SK-N-MC (cell line): ENCODE measurements around the gene BMF.

ENCODE experiments used
- DNase-seq: peaks from one replicate; pipeline ENCODE4 v3.0.0-alpha.2; 2011; ENCODE audit warnings: low read depth, low spot score
- H3K27ac ChIP-seq: fragments of 200-600 bp; sonication (generic); 2 replicates; pipeline ENCODE4 v1.5.1; 2016; ENCODE audit warnings: mixed run types
- H3K36me3 ChIP-seq: fragments of 200-600 bp; sonication (generic); 2 replicates; pipeline ENCODE4 v1.6.1; 2017; ENCODE audit warnings: antibody characterized with exemption, low read length, mixed read lengths; ENCODE audit not compliant: insufficient read depth
- H3K4me3 ChIP-seq: fragments of 200-600 bp; sonication (generic); 2 replicates; pipeline ENCODE4 v1.5.1; 2016
- H3K9ac ChIP-seq: fragments of 200-600 bp; sonication (generic); 2 replicates; pipeline ENCODE4 v1.8.0; 2017; ENCODE audit warnings: mixed run types, mixed read lengths; ENCODE audit not compliant: insufficient read length
- H3K9me3 ChIP-seq: fragments of 200-600 bp; sonication (generic); 2 replicates; pipeline ENCODE4 v1.6.1; 2017; ENCODE audit warnings: low read depth, mild to moderate bottlenecking, antibody characterized with exemption, low read length, moderate library complexity, mixed read lengths
- EZH2 ChIP-seq: fragments of 200-600 bp; sonication (generic); IDR thresholded peaks from one replicate; pipeline ENCODE4 v1.6.1; 2017; ENCODE audit warnings: antibody characterized with exemption
- FOXP2 ChIP-seq: optimal IDR thresholded peaks from 2 replicates; pipeline ENCODE3; 2011; ENCODE audit warnings: mild to moderate bottlenecking, moderate library complexity; ENCODE audit not compliant: insufficient read depth; ENCODE audit errors: extremely low read length, control extremely low read depth
- POLR2AphosphoS5 ChIP-seq: IDR thresholded peaks from 2 replicates; pipeline ENCODE4 v1.6.1; 2012; ENCODE audit warnings: mild to moderate bottlenecking, low read depth, low read length, borderline replicate concordance

BMF gene

GRCh38 chr15:40100947-40101905 lies 7.5 kb downstream of the BMF start:
- Histone ChIP-seq H3K9ac (peak overlapping the region; percentile 19), H3K27ac (peak overlapping the region; percentile 73), H3K36me3 (peaks cover 6% of the 10 kb centered on the region; the same call in 1 of the 2 replicates), H3K4me3 (no peak overlapping the region), H3K9me3 (no peaks in the 10 kb centered on the region)
- TF ChIP-seq EZH2 (no peak), FOXP2 (no peak), POLR2AphosphoS5 (no peak)
- no peak for DNase-seq

- peak overlapping the region; percentile 97 for H3K27ac ChIP-seq
- TF ChIP-seq POLR2AphosphoS5 (no peak), FOXP2 (no peak), EZH2 (no peak)
Measured at GRCh38 chr15:40100123-40100946, 8.3 kb downstream of the BMF start.

GRCh38 chr15:40098489-40099261 lies 10.0 kb downstream of the BMF start:
- Histone ChIP-seq H3K9ac (peak overlapping the region; percentile 71), H3K4me3 (peak overlapping the region; percentile 67), H3K9me3 (no peaks in the 10 kb centered on the region), H3K27ac (peak overlapping the region; percentile 97), H3K36me3 (peaks cover under 1% of the 10 kb centered on the region; the same call in 1 of the 2 replicates)
- TF ChIP-seq EZH2: no peak
- no peak for TF ChIP-seq FOXP2
- TF ChIP-seq POLR2AphosphoS5: peak; percentile 46
- DNase-seq: peak; percentile 73

More at GRCh38 chr15:40100123-40100946, 8.3 kb downstream of the BMF start:
- Histone ChIP-seq H3K9ac (peak overlapping the region; percentile 49), H3K9me3 (no peaks in the 10 kb centered on the region), H3K36me3 (peaks cover 6% of the 10 kb centered on the region; the same call in 1 of the 2 replicates), H3K4me3 (no peak overlapping the region)
- DNase-seq: no peak

GRCh38 chr15:40097968-40098476 lies 10.7 kb downstream of the BMF start:
- Histone ChIP-seq H3K4me3 (peak overlapping the region; percentile 67), H3K36me3 (no peaks in the 10 kb centered on the region; the same call in 1 of the 2 replicates), H3K9me3 (no peaks in the 10 kb centered on the region), H3K27ac (peak overlapping the region; percentile 97), H3K9ac (peak overlapping the region; percentile 71)
- DNase-seq: no peak
- TF ChIP-seq EZH2 (no peak), FOXP2 (no peak), POLR2AphosphoS5 (0 out of 2 replicates have a peak, but pooled peaks have one; percentile 25)

GRCh38 chr15:40097096-40097967 lies 11.3 kb downstream of the BMF start:
- TF ChIP-seq FOXP2 (no peak), POLR2AphosphoS5 (no peak)
- Histone ChIP-seq H3K27ac (peak overlapping the region; percentile 97), H3K36me3 (no peaks in the 10 kb centered on the region; the same call in 1 of the 2 replicates), H3K9me3 (no peaks in the 10 kb centered on the region), H3K9ac (peak overlapping the region; percentile 71), H3K4me3 (no peak overlapping the region)
- DNase-seq: no peak

- DNase-seq: no peak
- H3K4me3 ChIP-seq: no peak overlapping the region
- no peaks in the 10 kb centered on the region for H3K9me3 ChIP-seq
- peak overlapping the region; percentile 56 for H3K9ac ChIP-seq
- H3K36me3 ChIP-seq: peaks cover 2% of the 10 kb centered on the region
- TF ChIP-seq FOXP2 (no peak), EZH2 (no peak), POLR2AphosphoS5 (no peak)
- H3K27ac ChIP-seq: peak overlapping the region; percentile 97
Measured at GRCh38 chr15:40096094-40096891, 12.4 kb downstream of the BMF start.
